Neural crest cell (in vitro differentiated cells): ENCODE results near the gene NDUFAF8. TPM values are rescaled to one million over a fixed set of nuclear protein-coding genes. Genes with fewer than 3 reads are reported as not detected.
A peak's percentile ranks its signal among the peaks of the same experiment; 100 is the strongest.

Experiments
- DNase-seq: peaks from one replicate; pipeline ENCODE4 v3.0.0; 2021; ENCODE audit warnings: low read depth, mixed read lengths, low spot score
- H3K27ac Mint-ChIP-seq: one replicate; pipeline ENCODE4 v1.8.0; 2021; ENCODE audit warnings: mild to moderate bottlenecking, mixed read lengths; ENCODE audit not compliant: unreplicated experiment
- H3K27me3 Mint-ChIP-seq: 2 replicates; pipeline ENCODE4 v1.8.0; 2021; ENCODE audit warnings: low read depth, mild to moderate bottlenecking, mixed read lengths
- H3K36me3 Mint-ChIP-seq: 2 replicates; pipeline ENCODE4 v1.8.0; 2021; ENCODE audit warnings: low read depth, mild to moderate bottlenecking, mixed read lengths
- H3K4me1 Mint-ChIP-seq: 2 replicates; pipeline ENCODE4 v1.8.0; 2021; ENCODE audit warnings: mixed read lengths
- H3K4me3 Mint-ChIP-seq: one replicate; pipeline ENCODE4 v1.8.0; 2021; ENCODE audit warnings: mild to moderate bottlenecking, mixed read lengths
- H3K9me3 Mint-ChIP-seq: 2 replicates; pipeline ENCODE4 v1.8.0; 2021; ENCODE audit warnings: mixed read lengths
- CTCF ChIP-seq: fragments of 200-600 bp; sonication (generic); conservative IDR thresholded peaks from 2 replicates; pipeline ENCODE4 v1.5.0; 2021; ENCODE audit warnings: antibody characterized with exemption, mild to moderate bottlenecking
- total RNA-seq: library from RNA; stranded (reverse); gene quantifications from 2 replicates; pipeline ENCODE4 v1.2.1, GENCODE V29; 2021

Gene NDUFAF8
- total RNA-seq, 1 donor from 2014 or later: 54.5 TPM

GRCh38 chr17:81282876-81283275, 43.8 kb downstream of the NDUFAF8 start:
- H3K9me3 Mint-ChIP-seq: no peaks in the 10 kb centered on the region
- H3K4me1 Mint-ChIP-seq: peaks cover 11% of the 10 kb centered on the region

GRCh38 chr17:81285179-81285878, 46.2 kb downstream of the NDUFAF8 start:
- no peak for DNase-seq
- Mint-ChIP-seq H3K4me3 (peak overlapping the region; percentile 25), H3K27ac (peak overlapping the region; percentile 71), H3K27me3 (no peaks in the 10 kb centered on the region), H3K9me3 (no peaks in the 10 kb centered on the region), H3K36me3 (no peaks in the 10 kb centered on the region), H3K4me1 (peaks cover 11% of the 10 kb centered on the region)
- no peak for TF ChIP-seq CTCF

More at GRCh38 chr17:81282876-81283275, 43.8 kb downstream of the NDUFAF8 start:
- Mint-ChIP-seq H3K36me3 (no peaks in the 10 kb centered on the region), H3K27ac (no peak overlapping the region), H3K27me3 (no peaks in the 10 kb centered on the region), H3K4me3 (no peak overlapping the region)
- no peak for TF ChIP-seq CTCF
- DNase-seq: no peak

GRCh38 chr17:81285894-81286293, 46.8 kb downstream of the NDUFAF8 start:
- no peak for DNase-seq
- Mint-ChIP-seq H3K4me3 (no peak overlapping the region), H3K4me1 (peaks cover 11% of the 10 kb centered on the region), H3K27ac (peak overlapping the region; percentile 71), H3K9me3 (no peaks in the 10 kb centered on the region), H3K36me3 (no peaks in the 10 kb centered on the region), H3K27me3 (no peaks in the 10 kb centered on the region)
- no peak for TF ChIP-seq CTCF

- DNase-seq: no peak
- no peak overlapping the region for H3K4me3 Mint-ChIP-seq
- H3K27me3 Mint-ChIP-seq: no peaks in the 10 kb centered on the region
- H3K9me3 Mint-ChIP-seq: no peaks in the 10 kb centered on the region
- TF ChIP-seq CTCF: no peak
- H3K36me3 Mint-ChIP-seq: no peaks in the 10 kb centered on the region
- peaks cover 12% of the 10 kb centered on the region for H3K4me1 Mint-ChIP-seq
- H3K27ac Mint-ChIP-seq: peak overlapping the region; percentile 16
These were observed 47.5 kb downstream of the NDUFAF8 start for GRCh38 chr17:81286491-81287145.

GRCh38 chr17:81287152-81287551, 48.0 kb downstream of the NDUFAF8 start:
- peaks cover 14% of the 10 kb centered on the region for H3K4me1 Mint-ChIP-seq
- no peaks in the 10 kb centered on the region for H3K9me3 Mint-ChIP-seq
- no peaks in the 10 kb centered on the region for H3K36me3 Mint-ChIP-seq

More at GRCh38 chr17:81287152-81287551, 48.0 kb downstream of the NDUFAF8 start:
- Mint-ChIP-seq H3K4me3 (no peak overlapping the region), H3K27ac (no peak overlapping the region), H3K27me3 (no peaks in the 10 kb centered on the region)
- TF ChIP-seq CTCF: no peak
- DNase-seq: no peak
